Thymus (tissue), 11 donors: Measurements from ENCODE around the gene RALGAPA2. TPM values are rescaled to one million over a fixed set of nuclear protein-coding genes. Genes with fewer than 3 reads are reported as not detected.
A peak's percentile ranks its signal among the peaks of the same experiment; 100 is the strongest.

Experiments used
- DNase-seq, 9 donors: peaks; one replicate each; pipeline ENCODE4 v3.0.0-alpha.2; 2013; ENCODE audit warnings: low spot score in 9 of 9, low read depth in 6 of 9, missing footprints in 1 of 9
- H3K27ac ChIP-seq, 2 donors: one replicate each; pipeline ENCODE4 v1.5.1; 2013; ENCODE audit warnings: control low read depth in 1 of 2, low read depth in 1 of 2, low read length in 1 of 2, mild to moderate bottlenecking in 1 of 2, moderate library complexity in 1 of 2
- H3K27me3 ChIP-seq, 2 donors: one replicate each; pipeline ENCODE4 v1.5.1; 2013; ENCODE audit warnings: low read length in 1 of 2; ENCODE audit not compliant: control insufficient read depth in 2 of 2, insufficient read depth in 1 of 2
- H3K36me3 ChIP-seq, 2 donors: one replicate each; pipeline ENCODE4 v1.5.1; 2013; ENCODE audit warnings: low read length in 1 of 2, mild to moderate bottlenecking in 1 of 2, moderate library complexity in 1 of 2; ENCODE audit not compliant: control insufficient read depth in 2 of 2, insufficient read depth in 2 of 2
- H3K4me1 ChIP-seq, 2 donors: one replicate each; pipeline ENCODE4 v1.5.1; 2013; ENCODE audit warnings: low read length in 2 of 2; ENCODE audit not compliant: control insufficient read depth in 2 of 2, insufficient read depth in 2 of 2
- H3K4me3 ChIP-seq, 2 donors: one replicate each; pipeline ENCODE4 v1.5.1; 2013; ENCODE audit warnings: low read length in 2 of 2, control low read depth in 1 of 2, mild to moderate bottlenecking in 1 of 2
- H3K9me3 ChIP-seq, 2 donors: one replicate each; pipeline ENCODE4 v1.5.1; 2013; ENCODE audit warnings: low read length in 1 of 2, mild to moderate bottlenecking in 1 of 2; ENCODE audit not compliant: control insufficient read depth in 2 of 2, insufficient read depth in 1 of 2
- WGBS: extraction: QIAGEN DNeasy Blood & Tissue Kit; methylation state at CpG from one replicate; pipeline ENCODE4 v1.1.7; 2013; 5-methylcytosine and 5-hydroxymethylcytosine counted together
- polyA plus RNA-seq: library from polyadenylated mRNA; stranded (reverse); fragments of 200-250 nt; gene quantifications from one replicate; pipeline ENCODE4 v1.2.3, GENCODE V29; 2013
- total RNA-seq: library from RNA; stranded (reverse); fragments of 120-200 nt; gene quantifications from one replicate; pipeline ENCODE4 v1.2.4, GENCODE V29; 2013
- donor health status: healthy.

The RALGAPA2 gene
- total and polyA plus RNA-seq, 2 donors, result 9.0 to 10.3 TPM

DNA sequence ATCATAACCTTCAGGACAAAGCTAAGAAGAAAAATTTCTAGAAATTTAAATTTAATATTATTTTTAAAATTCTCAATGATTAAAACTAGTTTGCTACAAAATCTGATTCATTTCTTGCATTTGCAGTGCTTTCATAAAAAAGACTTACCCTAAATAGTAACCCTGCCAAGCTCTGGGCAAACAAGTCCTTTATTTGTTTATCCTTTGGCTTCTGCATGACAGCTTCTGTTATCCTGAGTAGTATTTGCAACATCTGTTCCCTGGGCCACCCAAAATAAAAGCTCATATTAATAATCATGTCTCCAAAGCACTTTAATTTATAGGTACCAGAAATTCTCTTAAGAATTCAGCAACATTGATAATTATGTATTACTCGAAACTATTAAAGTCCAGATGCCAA, 101.3 kb downstream of the RALGAPA2 start:
- WGBS, result 99% methylated on average over 1 of the region's 1 CpG
- DNase-seq, result no peak
- H3K27ac ChIP-seq, result no peak overlapping the region
- H3K27me3 ChIP-seq, result no peaks in the 10 kb centered on the region
- no peaks in the 10 kb centered on the region for H3K9me3 ChIP-seq
- H3K36me3 ChIP-seq, result peaks cover 3% of the 10 kb centered on the region in 2 donors
- H3K4me3 ChIP-seq, result no peak overlapping the region
- H3K4me1 ChIP-seq, result no peaks in the 10 kb centered on the region

- Histone ChIP-seq H3K36me3 (peaks cover 3 to 7% of the 10 kb centered on the region in 2 donors), H3K9me3 (no peaks in the 10 kb centered on the region), H3K4me3 (no peak overlapping the region), H3K27ac (no peak overlapping the region), H3K27me3 (no peaks in the 10 kb centered on the region), H3K4me1 (no peaks in the 10 kb centered on the region)
- WGBS, result 97% methylated on average over 6 of the region's 6 CpGs
- no peak for DNase-seq
Measured at GRCh38 chr20:20609522-20609921, 102.9 kb downstream of the RALGAPA2 start.

- H3K27ac ChIP-seq, result no peak overlapping the region
- H3K27me3 ChIP-seq, result no peaks in the 10 kb centered on the region
- no peaks in the 10 kb centered on the region for H3K4me1 ChIP-seq
- H3K9me3 ChIP-seq, result no peaks in the 10 kb centered on the region
- WGBS, result 98% methylated on average over 4 of the region's 4 CpGs
- peaks cover 3 to 7% of the 10 kb centered on the region in 2 donors for H3K36me3 ChIP-seq
- no peak for DNase-seq
- H3K4me3 ChIP-seq, result no peak overlapping the region
Measured at GRCh38 chr20:20608641-20609040, 103.8 kb downstream of the RALGAPA2 start.

DNA sequence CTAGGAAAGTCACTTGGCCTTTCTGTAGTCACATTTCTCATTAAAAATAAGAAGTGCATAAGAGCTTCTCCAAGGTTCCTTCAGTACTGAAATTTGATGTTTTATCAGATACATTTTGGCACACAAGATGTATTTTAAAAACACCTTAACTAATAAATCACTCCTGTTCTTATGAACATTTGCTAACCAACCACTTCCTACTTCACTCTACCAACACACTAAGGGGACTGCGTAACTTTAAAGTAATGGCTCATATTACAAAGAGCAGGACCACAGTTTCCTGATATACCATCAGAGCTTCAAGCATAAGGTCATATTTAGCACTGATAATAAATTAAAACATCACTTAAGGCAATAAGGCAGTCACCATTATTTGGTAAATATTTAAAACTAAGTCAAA, 104.4 kb downstream of the RALGAPA2 start:
- DNase-seq, result no peak
- Histone ChIP-seq H3K9me3 (no peaks in the 10 kb centered on the region), H3K4me1 (no peaks in the 10 kb centered on the region), H3K27ac (no peak overlapping the region), H3K36me3 (peaks cover 3 to 7% of the 10 kb centered on the region in 2 donors), H3K27me3 (no peaks in the 10 kb centered on the region), H3K4me3 (no peak overlapping the region)
- 98% methylated on average over 1 of the region's 1 CpG for WGBS

DNA sequence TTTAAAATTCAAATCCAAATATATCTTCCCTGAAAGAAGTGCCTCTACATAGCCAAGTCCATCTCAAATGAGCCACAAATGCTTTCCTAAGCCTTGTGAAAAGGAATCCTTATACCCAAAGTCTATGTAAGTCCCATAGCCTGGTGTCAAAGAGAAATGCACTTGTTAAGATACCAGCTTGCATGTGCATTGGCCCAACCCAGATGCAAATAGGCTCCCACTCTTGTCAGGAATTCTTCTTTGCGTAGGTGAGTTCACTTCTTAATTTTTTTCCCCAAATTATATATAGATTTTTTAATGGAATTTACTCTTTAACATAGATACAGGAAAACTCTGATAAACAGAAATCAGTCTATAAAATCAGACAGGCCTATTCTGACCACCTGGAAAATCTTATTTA, 105.6 kb downstream of the RALGAPA2 start:
- H3K4me3 ChIP-seq, result no peak overlapping the region
- no peak for DNase-seq
- H3K9me3 ChIP-seq, result no peaks in the 10 kb centered on the region
- no peaks in the 10 kb centered on the region for H3K27me3 ChIP-seq
- peaks cover 3 to 7% of the 10 kb centered on the region in 2 donors for H3K36me3 ChIP-seq
- no peaks in the 10 kb centered on the region for H3K4me1 ChIP-seq
- 99% methylated on average over 1 of the region's 1 CpG for WGBS
- H3K27ac ChIP-seq, result no peak overlapping the region

DNA sequence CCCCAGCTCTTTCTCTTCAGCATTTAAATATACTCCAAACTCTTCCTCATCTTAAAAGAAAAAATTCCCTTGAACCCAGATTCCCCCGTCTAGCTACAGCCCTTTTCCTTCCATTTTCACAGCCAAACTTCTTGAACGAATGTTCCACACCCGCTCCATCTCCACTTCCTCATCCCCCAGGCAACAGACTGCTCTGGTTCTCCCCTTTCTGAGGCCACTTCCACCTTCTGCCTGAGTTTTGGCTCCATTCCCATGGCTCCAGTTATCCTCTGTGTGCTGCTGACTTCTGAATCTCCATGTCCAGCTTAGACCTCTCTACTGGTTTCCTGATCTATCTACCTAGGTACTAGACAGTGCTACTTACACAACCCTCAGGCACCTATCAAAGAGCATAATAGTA, 106.4 kb downstream of the RALGAPA2 start:
- DNase-seq, result no peak
- Histone ChIP-seq H3K4me1 (no peaks in the 10 kb centered on the region), H3K4me3 (no peak overlapping the region), H3K27me3 (no peaks in the 10 kb centered on the region), H3K9me3 (no peaks in the 10 kb centered on the region), H3K27ac (no peak overlapping the region), H3K36me3 (peaks cover 3 to 7% of the 10 kb centered on the region in 2 donors)
- 89% methylated on average over 3 of the region's 3 CpGs for WGBS

DNA sequence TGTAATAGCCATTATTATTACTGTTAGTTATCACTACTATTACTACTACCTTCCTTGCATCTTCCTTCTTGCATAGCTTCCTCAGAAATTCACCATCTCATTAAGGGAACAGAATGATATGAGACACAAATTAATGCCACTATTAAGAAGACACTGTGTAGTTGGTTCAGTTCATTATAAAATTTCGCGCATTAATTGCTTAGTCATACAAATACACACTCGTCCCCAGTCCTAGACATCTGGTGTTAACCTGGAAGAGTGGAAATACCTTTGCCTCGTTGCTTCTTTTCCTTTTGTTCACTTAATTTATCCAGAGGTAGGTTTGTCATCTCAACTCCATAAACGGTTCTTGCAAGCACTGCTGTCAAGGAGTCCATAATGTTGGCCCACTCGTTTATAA, 107.5 kb downstream of the RALGAPA2 start:
- 99% methylated on average over 6 of the region's 6 CpGs for WGBS
- no peak for DNase-seq
- H3K9me3 ChIP-seq, result no peaks in the 10 kb centered on the region
- no peaks in the 10 kb centered on the region for H3K4me1 ChIP-seq
- H3K4me3 ChIP-seq, result no peak overlapping the region
- H3K27me3 ChIP-seq, result no peaks in the 10 kb centered on the region
- H3K36me3 ChIP-seq, result peaks cover 3 to 4% of the 10 kb centered on the region in 2 donors
- no peak overlapping the region for H3K27ac ChIP-seq

GRCh38 chr20:20604357-20604756, 108.1 kb downstream of the RALGAPA2 start:
- DNase-seq, result no peak
- Histone ChIP-seq H3K36me3 (peaks cover 0 to 4% of the 10 kb centered on the region in 2 donors), H3K27me3 (no peaks in the 10 kb centered on the region), H3K9me3 (no peaks in the 10 kb centered on the region), H3K4me3 (no peak overlapping the region), H3K27ac (no peak overlapping the region), H3K4me1 (no peaks in the 10 kb centered on the region)
- WGBS, result 98% methylated on average over 4 of the region's 4 CpGs

- no peaks in the 10 kb centered on the region for H3K9me3 ChIP-seq
- peak in 1 of 9 donors; percentile 11 for DNase-seq
- no peak overlapping the region for H3K27ac ChIP-seq
- H3K27me3 ChIP-seq, result no peaks in the 10 kb centered on the region
- H3K4me3 ChIP-seq, result no peak overlapping the region
- 95% methylated on average over 5 of the region's 5 CpGs for WGBS
- no peaks in the 10 kb centered on the region for H3K4me1 ChIP-seq
- peaks cover 0 to 4% of the 10 kb centered on the region in 2 donors for H3K36me3 ChIP-seq
Measured at GRCh38 chr20:20603339-20603990, 109.0 kb downstream of the RALGAPA2 start.
